K562 (cell line): Measurements from ENCODE around the gene LAMA2. TPM values are rescaled to one million over a fixed set of nuclear protein-coding genes. Genes with fewer than 3 reads are reported as not detected.

ENCODE experiments used
- ATAC-seq: fragments of 200-7000 bp; cut with Tn5 transposase; 3 replicates; pipeline ENCODE4 v1.9.1; 2020; ENCODE audit warnings: moderate library complexity
- BruUV-seq: library from RNA; stranded (reverse); fragments of 400-500 nt; replicated peaks from 2 replicates; lab custom pipeline; 2021; lab: Mats Ljungman, UMichigan
- CTCF ChIA-PET: fragments of 300-600 bp; formaldehyde crosslinking; extraction: SDS; loops from one replicate; lab custom pipeline; 2021; ENCODE audit warnings: low intra/inter-chr PET ratio; lab: Yijun Ruan, JAX
- POLR2A ChIA-PET: fragments of 300-600, 350-650 bp; sonication (Branson Sonifier 250); formaldehyde crosslinking; extraction: SDS; loops from one replicate; lab custom pipeline; 2021; ENCODE audit warnings: antibody characterized with exemption, inconsistent platforms; lab: Yijun Ruan, JAX
- DNase-seq, 4 experiments: peaks; one replicate each; pipeline versions ENCODE4 v3.0.0 to v3.0.0-alpha.2; 2011 to 2018; ENCODE audit warnings: low spot score in 3 of 4, mixed read lengths in 3 of 4; ENCODE audit errors: extremely low read depth in 1 of 4
- FAIRE-seq: peaks from 2 replicates; lab custom pipeline; 2011; peaks lifted over from hg19 to GRCh38; lab: Jason Lieb, UNC
- H2AFZ ChIP-seq: 2 replicates; pipeline ENCODE4 v1.6.0; 2011; ENCODE audit warnings: low read depth, low read length, control low read depth, inconsistent platforms
- H3K27ac ChIP-seq: fragments of 200-600 bp; 3 replicates; pipeline ENCODE4 v1.8.0; 2011; ENCODE audit warnings: low read depth, mild to moderate bottlenecking, control low read depth, inconsistent platforms, low read length, moderate library complexity, mixed read lengths; ENCODE audit errors: extremely low read depth
- H3K27me3 ChIP-seq, 2 experiments: fragments of 300-600 bp in 1 of 2; 2 replicates in 1 of 2; 3 replicates in 1 of 2; pipeline versions ENCODE4 v1.6.0 to v1.8.0; 2011; ENCODE audit warnings: inconsistent platforms in 2 of 2, low read length in 2 of 2, mild to moderate bottlenecking in 1 of 2, mixed read lengths in 1 of 2, moderate library complexity in 1 of 2; ENCODE audit not compliant: control insufficient read depth in 2 of 2, insufficient read depth in 2 of 2
- H3K36me3 ChIP-seq: fragments of 300-600 bp; 3 replicates; pipeline ENCODE4 v1.8.0; 2011; ENCODE audit warnings: mild to moderate bottlenecking, low read length, inconsistent platforms; ENCODE audit not compliant: control insufficient read depth, insufficient read depth
- H3K4me1 ChIP-seq, 2 experiments: fragments of 200-600 bp in 1 of 2; replicated peaks in 1 of 2; 2 replicates in 1 of 2; 3 replicates in 1 of 2; pipeline versions ENCODE4 v1.5.1 to v1.8.0; 2011; ENCODE audit warnings: inconsistent platforms in 2 of 2, low read length in 2 of 2, mild to moderate bottlenecking in 1 of 2, mixed read lengths in 1 of 2, moderate library complexity in 1 of 2; ENCODE audit not compliant: control insufficient read depth in 2 of 2, insufficient read depth in 2 of 2
- H3K4me2 ChIP-seq: 2 replicates; pipeline ENCODE4 v1.6.1; 2011; ENCODE audit warnings: low read length, control low read depth, inconsistent platforms, mixed read lengths; ENCODE audit not compliant: insufficient read depth
- H3K4me3 ChIP-seq: fragments of 200-600 bp; sonication (generic), shearing (Covaris generic); 2 replicates; pipeline ENCODE4 v1.5.1; 2016; ENCODE audit warnings: control low read depth, inconsistent platforms
- H3K79me2 ChIP-seq: fragments of 200-600 bp; 3 replicates; pipeline ENCODE4 v1.8.0; 2011; ENCODE audit warnings: low read length, inconsistent platforms; ENCODE audit not compliant: control insufficient read depth, insufficient read depth
- H3K9ac ChIP-seq, 2 experiments: 2 replicates each; pipeline versions ENCODE4 v1.6.0 to v1.6.1; 2011; ENCODE audit warnings: low read depth in 2 of 2, low read length in 2 of 2, control low read depth in 1 of 2, inconsistent platforms in 1 of 2, mild to moderate bottlenecking in 1 of 2, mixed read lengths in 1 of 2; ENCODE audit not compliant: insufficient read depth in 1 of 2
- H3K9me1 ChIP-seq: one replicate; pipeline ENCODE4 v1.6.0; 2011; ENCODE audit warnings: inconsistent platforms, mild to moderate bottlenecking, low read length, moderate library complexity; ENCODE audit not compliant: control insufficient read depth, insufficient read depth
- H3K9me3 ChIP-seq: replicated peaks from 2 replicates; pipeline ENCODE4 v1.5.1; 2011; ENCODE audit warnings: low read depth, low read length, inconsistent platforms; ENCODE audit not compliant: control insufficient read depth, insufficient read depth
- H4K20me1 ChIP-seq: replicated peaks from 2 replicates; pipeline ENCODE4 v1.6.1; 2011; ENCODE audit warnings: low read length, inconsistent platforms, mixed read lengths; ENCODE audit not compliant: control insufficient read depth, insufficient read depth
- C11orf30 ChIP-seq: fragments of 450-650 bp; IDR thresholded peaks from 2 replicates; pipeline ENCODE4 v1.6.1; 2016; ENCODE audit warnings: low read depth, mild to moderate bottlenecking
- MAFF ChIP-seq: IDR thresholded peaks from 2 replicates; pipeline ENCODE4 v1.6.1; 2012; ENCODE audit warnings: low read length, improper control_type of control experiment
- MAFG ChIP-seq: fragments of 450-650 bp; conservative IDR thresholded peaks from 2 replicates; pipeline ENCODE4 v1.6.1; 2016; ENCODE audit warnings: missing genetic modification characterization, missing compliant biosample characterization
- MAFK ChIP-seq: IDR thresholded peaks from 2 replicates; pipeline ENCODE4 v1.6.1; 2011; ENCODE audit warnings: low read length, improper control_type of control experiment
- ZNF239 ChIP-seq: fragments of 250-450 bp; sonication (Bioruptor Pico); IDR thresholded peaks from 2 replicates; pipeline ENCODE4 v1.4.0; 2020; ENCODE audit warnings: mild to moderate bottlenecking
- ZNF316 ChIP-seq: fragments of 450-650 bp; IDR thresholded peaks from 2 replicates; pipeline ENCODE4 v1.6.1; 2016
- WGBS: fragments of 100-300 bp; shearing (Covaris generic); methylation state at CpG from one replicate; pipeline ENCODE4 v1.1.6; 2016; ENCODE audit warnings: low coverage, mixed read lengths; ENCODE audit not compliant: insufficient coverage; ENCODE audit errors: missing lambda C conversion rate; 5-methylcytosine and 5-hydroxymethylcytosine counted together
- in situ Hi-C: fragments of 300-500 bp; cut with MboI; formaldehyde crosslinking; loops from 4 replicates; pipeline ENCODE4 v1.15.0; 2018; ENCODE audit warnings: inconsistent platforms, mixed read lengths
- intact Hi-C: fragments of 100-400 bp; cut with micrococcal nuclease; formaldehyde crosslinking; loops from 2 replicates; pipeline ENCODE4 v1.14.2; 2022
- polyA plus RNA-seq, 8 experiments: library from polyadenylated mRNA; depleted of rRNA in 4 of 8; stranded (reverse) in 5 of 8; unstranded in 3 of 8; fragments of >200 nt; fragmentation: Nextera tagmentation in 2 of 8; fragmentation: Illumina TruSeq in 1 of 8; extraction: Ambion mirVana in 2 of 8; extraction: Trizol in 1 of 8; gene quantifications; 2 replicates each; pipeline versions ENCODE4 v1.2.1 to v1.2.3, GENCODE V29; 2011 to 2014; ENCODE audit warnings: inconsistent platforms in 1 of 8, missing spikeins in 1 of 8
- total RNA-seq, 7 experiments: library from RNA; depleted of rRNA in 6 of 7; stranded (reverse); fragments of >200 nt in 6 of 7; fragmentation: Illumina TruSeq in 2 of 7; extraction: Trizol in 2 of 7; gene quantifications; 2 replicates each; pipeline versions ENCODE4 v1.2.1 to v1.2.3, GENCODE V29; 2011 to 2021; ENCODE audit warnings: low replicate concordance in 1 of 7
- TF ChIP-seq, protein P1 (sequence below), 2 experiments: fragments of 200-800 bp in 1 of 2; sonication (Bioruptor generic) in 1 of 2; sonication (generic) in 1 of 2; formaldehyde crosslinking in 1 of 2; IDR thresholded peaks in 1 of 2; conservative IDR thresholded peaks in 1 of 2; 2 replicates each; pipeline versions ENCODE4 v1.5.0 to v1.6.1; 2016 to 2020; ENCODE audit warnings: missing compliant biosample characterization in 1 of 2, missing genetic modification characterization in 1 of 2, missing genetic modification reagents in 1 of 2

LAMA2 gene
- total and polyA plus RNA-seq, 9 of the 15 experiments (the other 6 are each of a cell fraction or from before 2014, with no cell fraction given): 0.04 to 1.5 (median 0.36) TPM

DNA sequence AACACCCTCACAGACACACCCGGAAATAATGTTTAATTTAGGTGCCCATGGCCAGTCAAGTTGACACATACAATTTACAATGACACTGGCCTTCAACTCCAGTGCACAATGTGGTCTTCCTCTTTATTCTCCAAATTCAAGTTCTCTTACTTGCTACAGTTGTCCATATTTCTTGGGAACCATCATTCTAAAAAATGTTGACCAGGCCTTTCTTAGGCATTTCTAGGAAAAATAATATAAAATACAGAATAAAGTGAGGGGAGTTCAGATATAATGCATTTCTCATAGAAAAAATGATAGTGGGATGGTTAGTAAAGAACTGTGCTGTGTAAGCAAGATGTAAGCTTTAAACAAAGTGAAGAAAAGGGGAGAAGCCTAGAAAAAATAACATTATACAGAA lies 528.2 kb downstream of the LAMA2 start:
- no peaks in the 10 kb centered on the region for H3K9me1 ChIP-seq
- H3K9ac ChIP-seq: no peak overlapping the region
- no peak for ATAC-seq
- H4K20me1 ChIP-seq: no peaks in the 10 kb centered on the region
- H3K79me2 ChIP-seq: no peaks in the 10 kb centered on the region
- CTCF ChIA-PET: no interaction called here
- H3K4me3 ChIP-seq: no peak overlapping the region
- FAIRE-seq: no peak
- no TSS peak for BruUV-seq
- intact Hi-C loops: no loop called here
- no peak for DNase-seq
- POLR2A ChIA-PET: no interaction called here
- H3K36me3 ChIP-seq: no peaks in the 10 kb centered on the region
- TF ChIP-seq MAFK: 0 out of 2 replicates have a peak, but pooled peaks have one; percentile 35
- no peak for TF ChIP-seq ZNF239
- TF ChIP-seq MAFF: peak; percentile 33; the same call in 1 of the 2 replicates
- 0 out of 2 replicates have a peak, but pooled peaks have one; percentile 5 for TF ChIP-seq MAFG (tag)
- peak; percentile 28; the same call in 1 of the 2 replicates for TF ChIP-seq C11orf30
- peak; percentile 63 for TF ChIP-seq ZNF316
- TF ChIP-seq, protein P1, sequence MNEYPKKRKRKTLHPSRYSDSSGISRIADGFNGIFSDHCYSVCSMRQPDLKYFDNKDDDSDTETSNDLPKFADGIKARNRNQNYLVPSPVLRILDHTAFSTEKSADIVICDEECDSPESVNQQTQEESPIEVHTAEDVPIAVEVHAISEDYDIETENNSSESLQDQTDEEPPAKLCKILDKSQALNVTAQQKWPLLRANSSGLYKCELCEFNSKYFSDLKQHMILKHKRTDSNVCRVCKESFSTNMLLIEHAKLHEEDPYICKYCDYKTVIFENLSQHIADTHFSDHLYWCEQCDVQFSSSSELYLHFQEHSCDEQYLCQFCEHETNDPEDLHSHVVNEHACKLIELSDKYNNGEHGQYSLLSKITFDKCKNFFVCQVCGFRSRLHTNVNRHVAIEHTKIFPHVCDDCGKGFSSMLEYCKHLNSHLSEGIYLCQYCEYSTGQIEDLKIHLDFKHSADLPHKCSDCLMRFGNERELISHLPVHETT (CRISPR knock-in tag; conservative IDR thresholded peaks at IDR 0.05 in 1 of 2, IDR thresholded peaks at IDR 0.05 in 1 of 2): no peak
- no peak overlapping the region for H2AFZ ChIP-seq
- no peaks in the 10 kb centered on the region for H3K4me1 ChIP-seq
- H3K9me3 ChIP-seq: no peaks in the 10 kb centered on the region
- H3K27ac ChIP-seq: no peak overlapping the region
- no peaks in the 10 kb centered on the region for H3K27me3 ChIP-seq
- in situ Hi-C loops: no loop called here
- WGBS: 0% methylated on average over 1 of the region's 1 CpG
- no peak overlapping the region for H3K4me2 ChIP-seq
